NB4 (cell line): ENCODE data around the gene CHPF2.

Source experiments
- DNase-seq: peaks from one replicate; pipeline ENCODE4 v3.0.0; 2010; ENCODE audit warnings: low read depth
- H3K4me3 ChIP-seq: one replicate; pipeline ENCODE4 v1.5.1; 2011; ENCODE audit warnings: mild to moderate bottlenecking, low read depth, low read length, moderate library complexity
- MYC ChIP-seq: IDR thresholded peaks from 2 replicates; pipeline ENCODE4 v1.6.1; 2011; ENCODE audit warnings: low read depth, low read length
- POLR2A ChIP-seq: IDR thresholded peaks from 2 replicates; pipeline ENCODE4 v1.6.1; 2011; ENCODE audit warnings: mild to moderate bottlenecking; ENCODE audit not compliant: insufficient read length; ENCODE audit errors: extremely low read depth
- TF ChIP-seq, protein P1 (sequence below): IDR thresholded peaks from one replicate; pipeline ENCODE4 v1.5.1; 2012; ENCODE audit warnings: low read depth, low read length
- TF ChIP-seq, protein P2 (sequence below): IDR thresholded peaks from 2 replicates; pipeline ENCODE4 v1.6.1; 2011; ENCODE audit warnings: low read depth, low read length

CHPF2 gene

DNA sequence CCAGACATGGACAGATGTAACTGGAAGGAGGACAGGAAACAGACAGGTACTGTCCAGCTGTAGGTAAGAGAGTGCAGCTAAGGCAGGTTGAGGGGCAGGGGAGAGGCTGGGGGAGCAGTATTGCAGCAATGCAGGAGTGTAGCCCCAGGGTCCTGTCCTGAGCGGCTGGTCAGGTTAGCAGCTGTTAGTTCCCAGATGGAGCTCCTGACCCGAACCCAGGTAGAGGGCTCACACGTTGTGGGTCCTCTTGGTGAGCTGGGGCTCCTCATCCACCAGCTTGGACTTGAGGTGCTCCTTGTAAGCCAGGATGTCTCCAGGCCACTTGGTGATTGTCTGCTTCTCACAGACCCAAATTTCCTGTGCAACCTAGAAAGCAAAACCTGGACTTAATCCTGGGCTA, 18.5 kb upstream of the CHPF2 start:
- TF ChIP-seq, protein P1, sequence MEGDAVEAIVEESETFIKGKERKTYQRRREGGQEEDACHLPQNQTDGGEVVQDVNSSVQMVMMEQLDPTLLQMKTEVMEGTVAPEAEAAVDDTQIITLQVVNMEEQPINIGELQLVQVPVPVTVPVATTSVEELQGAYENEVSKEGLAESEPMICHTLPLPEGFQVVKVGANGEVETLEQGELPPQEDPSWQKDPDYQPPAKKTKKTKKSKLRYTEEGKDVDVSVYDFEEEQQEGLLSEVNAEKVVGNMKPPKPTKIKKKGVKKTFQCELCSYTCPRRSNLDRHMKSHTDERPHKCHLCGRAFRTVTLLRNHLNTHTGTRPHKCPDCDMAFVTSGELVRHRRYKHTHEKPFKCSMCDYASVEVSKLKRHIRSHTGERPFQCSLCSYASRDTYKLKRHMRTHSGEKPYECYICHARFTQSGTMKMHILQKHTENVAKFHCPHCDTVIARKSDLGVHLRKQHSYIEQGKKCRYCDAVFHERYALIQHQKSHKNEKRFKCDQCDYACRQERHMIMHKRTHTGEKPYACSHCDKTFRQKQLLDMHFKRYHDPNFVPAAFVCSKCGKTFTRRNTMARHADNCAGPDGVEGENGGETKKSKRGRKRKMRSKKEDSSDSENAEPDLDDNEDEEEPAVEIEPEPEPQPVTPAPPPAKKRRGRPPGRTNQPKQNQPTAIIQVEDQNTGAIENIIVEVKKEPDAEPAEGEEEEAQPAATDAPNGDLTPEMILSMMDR, result no peak
- TF ChIP-seq MYC (no peak), POLR2A (no peak)
- TF ChIP-seq, protein P2, sequence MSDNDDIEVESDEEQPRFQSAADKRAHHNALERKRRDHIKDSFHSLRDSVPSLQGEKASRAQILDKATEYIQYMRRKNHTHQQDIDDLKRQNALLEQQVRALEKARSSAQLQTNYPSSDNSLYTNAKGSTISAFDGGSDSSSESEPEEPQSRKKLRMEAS, result no peak
- no peak for DNase-seq
- no peak overlapping the region for H3K4me3 ChIP-seq

DNA sequence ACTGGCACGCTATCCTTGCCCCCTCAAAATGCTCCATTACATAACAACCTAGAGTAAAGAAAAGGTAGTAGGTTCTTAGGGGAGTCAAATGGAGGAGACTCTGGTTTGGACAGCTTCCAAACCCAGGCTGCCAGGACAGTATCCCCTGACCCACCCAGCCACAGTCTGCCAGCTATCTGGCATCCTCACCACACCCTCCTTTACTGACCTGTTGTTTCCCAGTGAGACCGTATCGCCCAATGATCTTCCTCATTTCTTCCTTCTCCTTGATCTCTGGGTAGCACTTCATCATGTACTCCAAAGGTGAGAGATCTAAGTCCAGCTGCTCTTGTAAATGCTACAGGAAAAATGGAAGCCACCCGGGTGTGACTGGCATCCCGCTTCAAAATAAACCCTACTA, 16.9 kb upstream of the CHPF2 start:
- TF ChIP-seq, protein P1, result no peak
- no peak for TF ChIP-seq POLR2A
- no peak for DNase-seq
- H3K4me3 ChIP-seq, result no peak overlapping the region

DNA sequence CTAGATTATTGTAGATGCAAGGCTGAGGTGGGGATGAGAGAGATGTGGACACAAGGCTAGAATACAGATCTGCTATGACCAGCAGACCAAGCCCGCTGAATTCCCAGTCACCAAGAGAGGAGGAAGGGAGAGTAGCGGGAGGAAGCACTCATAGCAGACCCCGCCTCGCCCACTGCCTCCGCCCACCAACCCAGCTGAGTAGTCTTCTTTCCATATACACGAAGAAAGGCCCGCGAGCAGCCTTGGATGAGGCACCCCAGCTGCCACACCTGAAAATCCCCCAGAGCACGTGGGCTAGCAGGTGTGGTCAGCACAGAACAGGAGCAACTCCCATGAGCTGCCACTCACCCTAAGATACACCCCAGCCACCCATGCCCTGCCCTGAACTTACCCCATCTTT, 14.1 kb upstream of the CHPF2 start:
- DNase-seq, result no peak
- TF ChIP-seq, protein P2, result no peak
- TF ChIP-seq POLR2A (no peak), MYC (no peak)
- TF ChIP-seq, protein P1, result no peak
- H3K4me3 ChIP-seq, result no peak overlapping the region

DNA sequence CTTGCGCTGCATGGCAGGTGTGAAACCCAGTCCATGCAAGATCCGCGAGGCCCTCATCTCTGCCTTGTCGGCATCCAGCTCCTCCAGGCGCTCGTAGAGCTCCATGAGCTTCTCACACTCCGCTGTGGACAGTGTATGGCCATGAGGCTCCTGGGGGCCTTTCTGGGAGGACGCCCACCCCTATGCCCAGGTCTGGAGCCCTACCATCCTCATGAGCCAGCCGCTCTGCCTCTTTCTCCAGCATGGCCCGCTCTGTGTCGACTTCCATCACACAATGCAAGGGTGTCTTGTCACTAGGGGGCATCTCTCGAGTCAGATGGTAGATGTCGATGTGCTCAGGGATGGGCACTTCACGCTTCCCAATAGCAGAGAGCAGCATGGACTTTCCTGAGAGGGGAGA, 8.6 kb upstream of the CHPF2 start:
- H3K4me3 ChIP-seq, result no peak overlapping the region
- DNase-seq, result no peak
- TF ChIP-seq, protein P2, result no peak
- TF ChIP-seq POLR2A (no peak), MYC (no peak)
- TF ChIP-seq, protein P1, result no peak

DNA sequence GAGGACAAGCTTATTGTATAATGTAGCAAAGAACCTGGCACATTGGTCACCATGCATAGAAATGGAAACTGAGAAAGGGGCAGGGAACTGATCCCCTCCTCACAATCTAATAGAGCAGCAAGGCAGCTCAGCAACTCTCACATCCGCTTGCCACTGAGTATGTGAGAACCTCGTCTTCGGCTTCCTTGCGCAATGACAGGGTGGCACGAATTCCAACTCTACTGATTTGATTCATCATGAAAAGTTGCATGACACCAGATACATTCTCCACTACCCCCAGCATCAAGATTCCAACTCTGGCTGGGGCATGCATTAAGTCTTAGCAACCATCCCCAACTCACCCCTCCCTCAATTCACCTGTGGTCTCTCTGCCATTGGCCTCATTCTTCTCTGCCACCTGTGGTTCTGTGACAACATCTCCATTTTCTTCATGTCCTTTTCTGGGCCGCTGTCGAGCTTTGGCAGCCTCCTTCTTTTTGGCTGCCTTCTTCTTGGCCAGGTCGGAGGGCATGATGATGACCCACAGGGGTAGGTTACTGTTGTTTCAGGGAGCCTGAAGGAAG, 6.3 kb upstream of the CHPF2 start:
- peak; percentile 61 for DNase-seq
- TF ChIP-seq, protein P1, result no peak
- no peak for TF ChIP-seq MYC
- no peak for TF ChIP-seq POLR2A
- TF ChIP-seq, protein P2, result no peak
- peak overlapping the region; percentile 93 for H3K4me3 ChIP-seq

DNA sequence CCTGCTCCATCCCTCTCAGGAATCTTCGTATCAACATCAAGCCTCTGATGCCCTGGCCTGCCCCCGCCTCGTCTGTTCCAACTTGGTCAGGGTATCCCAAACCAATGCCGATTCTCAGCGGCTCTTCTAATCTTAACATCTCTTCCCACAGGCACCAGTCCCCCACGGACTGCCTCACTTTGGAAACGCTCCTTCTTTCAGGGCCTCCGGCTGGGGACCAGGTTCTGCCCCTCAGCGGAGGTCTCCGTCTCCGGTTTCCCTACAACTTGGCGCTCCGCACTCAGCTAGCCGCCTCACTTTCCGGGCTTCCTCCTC, 5.8 kb upstream of the CHPF2 start:
- DNase-seq, result no peak
- H3K4me3 ChIP-seq, result peak overlapping the region; percentile 93
- no peak for TF ChIP-seq MYC
- TF ChIP-seq, protein P1, result no peak
- TF ChIP-seq POLR2A, result no peak
- TF ChIP-seq, protein P2, result no peak; the same call in 1 of the 2 replicates
